CD14-positive monocyte (primary cell): Measurements from ENCODE around the gene GPR148. TPM values are rescaled to one million over a fixed set of nuclear protein-coding genes. Genes with fewer than 3 reads are reported as not detected.

Source experiments
- DNase-seq, 3 donors: peaks; one replicate each; pipeline ENCODE4 v3.0.0-alpha.2; 2011 to 2022
- H2AFZ ChIP-seq: 2 replicates; pipeline ENCODE4 v1.6.0; 2012; ENCODE audit warnings: mild to moderate bottlenecking, low read depth, low read length, inconsistent platforms; ENCODE audit not compliant: insufficient read depth, poor library complexity, severe bottlenecking
- H3K27ac ChIP-seq, 2 donors: 1 replicate in 1 of 2; 2 replicates in 1 of 2; pipeline ENCODE4 v1.5.1; 2012 to 2013; ENCODE audit warnings: low read length in 2 of 2, control low read depth in 1 of 2, inconsistent platforms in 1 of 2, low read depth in 1 of 2, mild to moderate bottlenecking in 1 of 2
- H3K27me3 ChIP-seq, 2 donors: one replicate each; pipeline versions ENCODE4 v1.6.0 to v1.6.1; 2011 to 2013; ENCODE audit warnings: low read length in 2 of 2; ENCODE audit not compliant: control insufficient read depth in 2 of 2, insufficient read depth in 2 of 2
- H3K36me3 ChIP-seq, 2 donors: replicated peaks in 1 of 2; 1 replicate in 1 of 2; 2 replicates in 1 of 2; pipeline versions ENCODE4 v1.5.1 to v1.6.1; 2012 to 2013; ENCODE audit warnings: low read length in 2 of 2, control low read depth in 1 of 2, inconsistent platforms in 1 of 2, mild to moderate bottlenecking in 1 of 2; ENCODE audit not compliant: insufficient read depth in 2 of 2, control insufficient read depth in 1 of 2
- H3K4me1 ChIP-seq, 2 donors: 1 replicate in 1 of 2; 2 replicates in 1 of 2; pipeline versions ENCODE4 v1.5.1 to v1.6.1; 2012 to 2013; ENCODE audit warnings: low read length in 2 of 2, control low read depth in 1 of 2, inconsistent platforms in 1 of 2, mild to moderate bottlenecking in 1 of 2, moderate library complexity in 1 of 2; ENCODE audit not compliant: insufficient read depth in 2 of 2, control insufficient read depth in 1 of 2
- H3K4me2 ChIP-seq: replicated peaks from 2 replicates; pipeline ENCODE3; 2012; ENCODE audit warnings: low read length, moderate library complexity, mild to moderate bottlenecking; ENCODE audit not compliant: poor library complexity, severe bottlenecking; ENCODE audit errors: extremely low read depth
- H3K4me3 ChIP-seq, 3 experiments: fragments of 200-600 bp in 1 of 3; sonication (generic) in 1 of 3; replicated peaks in 1 of 3; 1 replicate in 2 of 3; 2 replicates in 1 of 3; pipeline ENCODE4 v1.5.1; 2011 to 2013; ENCODE audit warnings: low read length in 3 of 3, mild to moderate bottlenecking in 3 of 3, control low read depth in 2 of 3, low read depth in 2 of 3, inconsistent platforms in 1 of 3, moderate library complexity in 1 of 3
- H3K79me2 ChIP-seq: 2 replicates; pipeline ENCODE4 v1.6.0; 2012; ENCODE audit warnings: mild to moderate bottlenecking, control low read depth, inconsistent platforms, low read length, moderate library complexity; ENCODE audit not compliant: insufficient read depth
- H3K9ac ChIP-seq: 2 replicates; pipeline ENCODE4 v1.6.0; 2017; ENCODE audit warnings: low read length, mild to moderate bottlenecking; ENCODE audit not compliant: insufficient read depth, poor library complexity, severe bottlenecking
- H3K9me3 ChIP-seq, 2 donors: replicated peaks in 1 of 2; 1 replicate in 1 of 2; 2 replicates in 1 of 2; pipeline versions ENCODE4 v1.5.1 to v1.6.1; 2012 to 2013; ENCODE audit warnings: low read length in 2 of 2, control low read depth in 1 of 2; ENCODE audit not compliant: control insufficient read depth in 1 of 2, insufficient read depth in 1 of 2
- H4K20me1 ChIP-seq: 2 replicates; pipeline ENCODE4 v1.6.0; 2012; ENCODE audit warnings: mild to moderate bottlenecking, low read length, control low read depth, moderate library complexity; ENCODE audit not compliant: insufficient read depth
- H3K27ac Mint-ChIP-seq, 7 donors: one replicate each; pipeline ENCODE4 v1.8.0; 2020; ENCODE audit warnings: mild to moderate bottlenecking in 7 of 7, mixed read lengths in 7 of 7, moderate library complexity in 6 of 7, inconsistent platforms in 2 of 7
- H3K27me3 Mint-ChIP-seq, 3 donors: one replicate each; pipeline ENCODE4 v1.8.0; 2021 to 2022; ENCODE audit warnings: low read depth in 3 of 3, mild to moderate bottlenecking in 3 of 3, mixed read lengths in 3 of 3, moderate library complexity in 3 of 3, inconsistent platforms in 1 of 3
- H3K36me3 Mint-ChIP-seq, 2 donors: one replicate each; pipeline ENCODE4 v1.8.0; 2020; ENCODE audit warnings: mixed read lengths in 2 of 2, inconsistent platforms in 1 of 2, mild to moderate bottlenecking in 1 of 2
- H3K4me1 Mint-ChIP-seq: one replicate; pipeline ENCODE4 v1.8.0; 2020; ENCODE audit warnings: mild to moderate bottlenecking, mixed read lengths
- H3K4me3 Mint-ChIP-seq, 2 donors: one replicate each; pipeline ENCODE4 v1.8.0; 2020; ENCODE audit warnings: mild to moderate bottlenecking in 2 of 2, mixed read lengths in 2 of 2, moderate library complexity in 1 of 2
- H3K9me3 Mint-ChIP-seq, 7 donors: one replicate each; pipeline ENCODE4 v1.8.0; 2020 to 2022; ENCODE audit warnings: mixed read lengths in 7 of 7, mild to moderate bottlenecking in 6 of 7, moderate library complexity in 6 of 7, inconsistent platforms in 2 of 7
- CTCF ChIP-seq: fragments of 200-600 bp; IDR thresholded peaks from one replicate; pipeline ENCODE4 v1.8.0; 2022; ENCODE audit warnings: antibody characterized with exemption, mild to moderate bottlenecking
- WGBS: methylation state at CpG from one replicate; pipeline ENCODE4 v1.1.5; 2013; ENCODE audit warnings: missing lambda C conversion rate; ENCODE audit not compliant: insufficient coverage; 5-methylcytosine and 5-hydroxymethylcytosine counted together
- intact Hi-C, 2 donors: fragments of 100-400 bp; cut with micrococcal nuclease; formaldehyde crosslinking; loops; one replicate each; pipeline versions ENCODE4 v1.15.0 to v1.15.1; 2023
- polyA plus RNA-seq, 3 donors: library from polyadenylated mRNA; depleted of rRNA in 1 of 3; unstranded in 2 of 3; stranded (reverse) in 1 of 3; fragments of 300-500 nt in 2 of 3; fragments of >200 nt in 1 of 3; fragmentation: Illumina TruSeq in 2 of 3; gene quantifications; 1 replicate in 2 of 3; 2 replicates in 1 of 3; pipeline ENCODE4 v1.2.3, GENCODE V29; 2012 to 2021

GPR148 gene
- polyA plus RNA-seq, 3 donors: not detected

DNA sequence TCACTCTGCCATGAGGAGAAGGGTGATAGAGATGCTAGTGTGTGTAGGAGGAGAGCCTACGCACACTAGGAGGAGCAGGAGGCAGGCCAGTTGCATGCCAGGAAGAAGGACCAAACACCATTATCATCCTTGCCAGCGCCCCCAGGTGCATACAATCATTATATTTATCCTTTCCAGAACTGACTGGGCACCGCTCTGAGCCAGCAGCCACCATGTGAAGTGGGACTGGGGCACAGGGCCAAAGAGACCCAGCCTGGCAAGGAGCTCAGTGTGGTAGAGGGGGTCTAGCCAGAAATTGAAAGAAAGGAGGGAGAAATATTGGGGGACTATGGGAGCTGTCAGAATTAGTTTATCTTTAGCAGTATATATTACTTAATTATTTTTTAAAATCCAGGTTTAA is 8.3 kb upstream of the GPR148 start:
- H4K20me1 ChIP-seq: no peaks in the 10 kb centered on the region
- no peaks in the 10 kb centered on the region for H3K79me2 ChIP-seq
- no peaks in the 10 kb centered on the region for H3K4me1 ChIP-seq
- Mint-ChIP-seq H3K4me3 (no peak overlapping the region), H3K4me1 (no peaks in the 10 kb centered on the region), H3K36me3 (no peaks in the 10 kb centered on the region), H3K27me3 (peaks cover 1 to 2% (median 1%) of the 10 kb centered on the region in 3 donors), H3K27ac (no peak overlapping the region), H3K9me3 (peaks cover 2 to 11% (median 3%) of the 10 kb centered on the region in 7 donors)
- peaks cover 0 to 3% of the 10 kb centered on the region in 2 donors for H3K9me3 ChIP-seq
- H3K36me3 ChIP-seq: no peaks in the 10 kb centered on the region
- H3K27ac ChIP-seq: no peak overlapping the region
- no peak overlapping the region for H2AFZ ChIP-seq
- intact Hi-C loops: no loop called here
- TF ChIP-seq CTCF: no peak
- H3K4me2 ChIP-seq: no peak overlapping the region
- no peak overlapping the region for H3K9ac ChIP-seq
- no peak for DNase-seq
- H3K27me3 ChIP-seq: peaks cover 0 to 2% of the 10 kb centered on the region in 2 donors
- no peak overlapping the region for H3K4me3 ChIP-seq
- no CpG with 5 or more reads among the region's 3 CpGs for WGBS

DNA sequence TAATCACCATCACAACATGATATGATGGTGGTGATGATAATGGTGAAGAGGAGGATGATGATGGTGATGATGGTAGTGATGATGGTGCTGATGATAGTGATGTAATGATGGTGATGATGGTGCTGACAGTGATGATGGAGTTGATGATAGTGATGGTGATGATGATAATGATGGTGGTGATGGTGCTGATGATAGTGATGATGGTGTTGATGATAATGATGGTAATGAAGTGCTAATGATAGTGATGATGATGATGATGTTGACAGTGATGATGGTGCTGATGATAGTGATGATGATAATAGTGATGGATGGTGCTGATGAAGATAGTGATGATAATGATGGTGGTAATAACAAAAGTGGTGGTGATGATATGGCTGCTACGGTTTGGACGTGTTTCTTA is 4.4 kb upstream of the GPR148 start:
- no peak overlapping the region for H2AFZ ChIP-seq
- no peak overlapping the region for H3K27ac Mint-ChIP-seq
- WGBS: 70% methylated on average over 2 of the region's 2 CpGs

More for the DNA sequence above, 4.4 kb upstream of the GPR148 start:
- no peak for DNase-seq
- H3K9me3 ChIP-seq: peaks cover 0 to 3% of the 10 kb centered on the region in 2 donors
- no peaks in the 10 kb centered on the region for H3K79me2 ChIP-seq
- H3K4me2 ChIP-seq: no peak overlapping the region
- intact Hi-C loops: no loop called here
- no peak for TF ChIP-seq CTCF
- Mint-ChIP-seq H3K36me3 (no peaks in the 10 kb centered on the region), H3K9me3 (peaks cover 2 to 16% (median 6%) of the 10 kb centered on the region in 7 donors), H3K27me3 (peaks cover 15 to 24% (median 24%) of the 10 kb centered on the region in 3 donors), H3K4me3 (no peak overlapping the region), H3K4me1 (peaks cover 16% of the 10 kb centered on the region)
- H3K4me1 ChIP-seq: peaks cover 18 to 19% of the 10 kb centered on the region in 2 donors
- H3K27me3 ChIP-seq: peaks cover 4 to 19% of the 10 kb centered on the region in 2 donors
- H3K27ac ChIP-seq: no peak overlapping the region
- H3K4me3 ChIP-seq: no peak overlapping the region
- no peaks in the 10 kb centered on the region for H3K36me3 ChIP-seq
- H3K9ac ChIP-seq: no peak overlapping the region
- no peaks in the 10 kb centered on the region for H4K20me1 ChIP-seq
